Fibroblast of lung (primary cell): ENCODE results near the gene BPGM. TPM values are rescaled to one million over a fixed set of nuclear protein-coding genes. Genes with fewer than 3 reads are reported as not detected.
A peak's percentile ranks its signal among the peaks of the same experiment; 100 is the strongest.

Source experiments
- DNase-seq, 2 donors: peaks; one replicate each; pipeline versions ENCODE4 v3.0.0 to v3.0.0-alpha.2; 2010; ENCODE audit warnings: low read depth in 2 of 2
- H2AFZ ChIP-seq: 2 replicates; pipeline ENCODE4 v1.5.1; 2012; ENCODE audit warnings: low read length, control low read depth, inconsistent platforms
- H3K27ac ChIP-seq: 2 replicates; pipeline ENCODE4 v1.5.1; 2011; ENCODE audit warnings: low read length, control low read depth; ENCODE audit not compliant: insufficient read depth
- H3K27me3 ChIP-seq: 2 replicates; pipeline ENCODE4 v1.5.1; 2011; ENCODE audit warnings: mild to moderate bottlenecking, low read length; ENCODE audit not compliant: control insufficient read depth, insufficient read depth
- H3K36me3 ChIP-seq: 2 replicates; pipeline ENCODE4 v1.5.1; 2011; ENCODE audit warnings: low read length; ENCODE audit not compliant: control insufficient read depth, insufficient read depth
- H3K4me1 ChIP-seq: 2 replicates; pipeline ENCODE4 v1.5.1; 2011; ENCODE audit warnings: low read length; ENCODE audit not compliant: control insufficient read depth, insufficient read depth; ENCODE audit errors: extremely low read depth
- H3K4me2 ChIP-seq: 2 replicates; pipeline ENCODE4 v1.5.1; 2011; ENCODE audit warnings: low read length, control low read depth; ENCODE audit not compliant: insufficient read depth; ENCODE audit errors: extremely low read depth
- H3K4me3 ChIP-seq, 4 experiments: fragments of 200-600 bp in 1 of 4; sonication (generic) in 1 of 4; replicated peaks in 1 of 4; 2 replicates each; pipeline ENCODE4 v1.5.1; 2011 to 2016; ENCODE audit warnings: low read length in 4 of 4, low read depth in 3 of 4, mild to moderate bottlenecking in 3 of 4, control low read depth in 2 of 4, inconsistent platforms in 1 of 4, mixed read lengths in 1 of 4; ENCODE audit not compliant: insufficient read depth in 1 of 4; ENCODE audit errors: control extremely low read depth in 1 of 4
- H3K79me2 ChIP-seq: 2 replicates; pipeline ENCODE4 v1.5.1; 2012; ENCODE audit warnings: mild to moderate bottlenecking, low read length, inconsistent platforms; ENCODE audit not compliant: control insufficient read depth, insufficient read depth
- H3K9ac ChIP-seq: 2 replicates; pipeline ENCODE4 v1.5.1; 2011; ENCODE audit warnings: mild to moderate bottlenecking, low read length, control low read depth; ENCODE audit not compliant: insufficient read depth
- H3K9me3 ChIP-seq: 2 replicates; pipeline ENCODE4 v1.5.1; 2012; ENCODE audit warnings: low read depth, low read length; ENCODE audit not compliant: control insufficient read depth, insufficient read depth
- H4K20me1 ChIP-seq: 2 replicates; pipeline ENCODE4 v1.5.1; 2011; ENCODE audit warnings: low read length; ENCODE audit not compliant: control insufficient read depth, insufficient read depth; ENCODE audit errors: extremely low read depth
- CTCF ChIP-seq, 2 donors: IDR thresholded peaks in 1 of 2; conservative IDR thresholded peaks in 1 of 2; 1 replicate in 1 of 2; 2 replicates in 1 of 2; pipeline ENCODE4 v1.5.1; 2011 to 2012; ENCODE audit warnings: low read length in 2 of 2, control low read depth in 1 of 2, inconsistent platforms in 1 of 2, low read depth in 1 of 2, mild to moderate bottlenecking in 1 of 2
- EZH2 ChIP-seq: IDR thresholded peaks from 2 replicates; pipeline ENCODE4 v1.5.1; 2012; ENCODE audit warnings: low read length, control low read depth, mild to moderate bottlenecking; ENCODE audit errors: missing control alignments
- polyA plus RNA-seq, 2 donors: library from polyadenylated mRNA; depleted of rRNA in 1 of 2; stranded (reverse) in 1 of 2; unstranded in 1 of 2; fragments of >200 nt; gene quantifications; 2 replicates each; pipeline ENCODE4 v1.2.1, GENCODE V29; 2011 to 2012; ENCODE audit warnings: missing spikeins in 1 of 2
- total RNA-seq: library from RNA; depleted of rRNA; stranded (reverse); fragments of >200 nt; gene quantifications from 2 replicates; pipeline ENCODE4 v1.2.1, GENCODE V29; 2014

BPGM gene
- total and polyA plus RNA-seq, 2 donors (not counting 1 experiment from before 2014, with no cell fraction given): 25.8 to 29.7 TPM

- peaks cover 3% of the 10 kb centered on the region for H3K4me1 ChIP-seq
- H3K9ac ChIP-seq: no peak overlapping the region
- DNase-seq: peak; percentile 42 to 73
- H3K27ac ChIP-seq: no peak overlapping the region
- no peaks in the 10 kb centered on the region for H3K36me3 ChIP-seq
- H3K79me2 ChIP-seq: no peaks in the 10 kb centered on the region
- no peaks in the 10 kb centered on the region for H4K20me1 ChIP-seq
- no peaks in the 10 kb centered on the region for H3K27me3 ChIP-seq
- no peak overlapping the region for H2AFZ ChIP-seq
- TF ChIP-seq EZH2: no peak
- H3K9me3 ChIP-seq: no peaks in the 10 kb centered on the region
- no peak overlapping the region for H3K4me3 ChIP-seq
- H3K4me2 ChIP-seq: no peak overlapping the region
Observed at GRCh38 chr7:134710854-134711624, 64.4 kb downstream of the BPGM start.

- Histone ChIP-seq H3K4me3 (no peak overlapping the region), H3K27ac (no peak overlapping the region)
Observed at GRCh38 chr7:134712196-134712595, 65.5 kb downstream of the BPGM start.

GRCh38 chr7:134714470-134715205, 68.0 kb downstream of the BPGM start:
- Histone ChIP-seq H3K4me3 (no peak overlapping the region), H3K27me3 (no peaks in the 10 kb centered on the region), H3K27ac (no peak overlapping the region), H3K9ac (no peak overlapping the region), H3K36me3 (no peaks in the 10 kb centered on the region), H2AFZ (no peak overlapping the region), H3K4me1 (peaks cover 4% of the 10 kb centered on the region), H4K20me1 (no peaks in the 10 kb centered on the region), H3K4me2 (no peak overlapping the region), H3K9me3 (no peaks in the 10 kb centered on the region), H3K79me2 (no peaks in the 10 kb centered on the region)
- TF ChIP-seq CTCF (conservative IDR thresholded peaks at IDR 0.05 in 1 of 2, IDR thresholded peaks at IDR 0.05 in 1 of 2; ENCODE audit: low read depth in 1 of 2, low read length in 2 of 2) (no peak), EZH2 (no peak)
- DNase-seq: no peak

More at GRCh38 chr7:134712196-134712595, 65.5 kb downstream of the BPGM start:
- Histone ChIP-seq H4K20me1 (no peaks in the 10 kb centered on the region), H3K9ac (no peak overlapping the region), H2AFZ (no peak overlapping the region), H3K36me3 (no peaks in the 10 kb centered on the region), H3K9me3 (no peaks in the 10 kb centered on the region), H3K4me2 (no peak overlapping the region), H3K4me1 (peaks cover 3% of the 10 kb centered on the region), H3K79me2 (no peaks in the 10 kb centered on the region), H3K27me3 (no peaks in the 10 kb centered on the region)
- TF ChIP-seq CTCF (conservative IDR thresholded peaks at IDR 0.05 in 1 of 2, IDR thresholded peaks at IDR 0.05 in 1 of 2; ENCODE audit: low read depth in 1 of 2, low read length in 2 of 2): no peak
- no peak for TF ChIP-seq EZH2
- DNase-seq: peak in 1 of 2 donors; percentile 84
